ENCODE data around the gene EMP2. TPM values are rescaled to one million over a fixed set of nuclear protein-coding genes. Genes with fewer than 3 reads are reported as not detected.

The EMP2 gene
- polyA plus RNA-seq, 2 of the 4 experiments (the other 2 are of a cell fraction) = 14.2 to 21.4 TPM

DNA sequence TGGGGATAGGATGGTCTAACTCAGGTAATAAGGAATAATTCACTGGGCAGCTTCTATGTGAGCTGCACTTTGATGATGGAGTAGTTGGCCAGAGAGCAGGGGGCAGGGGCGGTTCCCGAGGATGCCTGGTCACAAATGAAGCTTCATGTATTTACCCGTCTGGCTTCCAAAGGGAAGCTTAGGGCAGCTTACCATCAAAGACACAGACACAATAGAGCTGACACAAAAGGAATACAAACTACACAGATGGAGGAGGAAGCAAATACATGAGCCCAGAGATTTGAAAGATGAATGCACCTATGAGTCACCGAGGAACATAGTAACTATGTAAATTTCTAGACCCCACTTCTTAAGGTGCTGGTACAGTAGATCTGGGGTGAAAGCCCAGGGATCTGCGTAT is 8.7 kb upstream of the EMP2 start:
- no peak for DNase-seq (ENCODE audit: low read depth in 1 of 2, low spot score in 1 of 2)

DNA sequence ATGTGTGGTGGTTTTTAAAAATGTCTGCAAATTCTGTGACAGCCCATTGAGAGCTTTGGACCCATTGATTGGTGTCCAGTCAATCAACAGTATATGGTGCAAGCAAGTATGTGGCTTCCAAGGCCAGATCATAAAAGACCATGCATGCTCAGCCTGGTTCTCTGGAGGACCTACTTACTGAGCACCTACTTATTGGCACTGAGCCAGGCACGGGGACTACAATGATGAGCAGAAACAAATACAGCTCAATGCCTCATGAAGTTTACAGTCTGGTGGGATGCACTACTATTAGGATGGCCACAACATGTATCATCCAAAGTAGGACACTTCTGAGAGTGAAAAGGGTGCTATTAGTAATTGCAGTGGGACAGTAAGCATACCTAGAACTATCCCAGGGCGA is 7.2 kb upstream of the EMP2 start:
- no peaks in the 10 kb centered on the region for H3K4me1 ChIP-seq
- no peak for FAIRE-seq
- no peaks in the 10 kb centered on the region for H3K9me3 ChIP-seq
- ChIA-PET POLR2A (no interaction called here), CTCF (interaction anchor here (1.5 kb wide), 1 partner anchor 150 kb away, joined by 4 read pairs; no protein-coding TSS in a partner anchor)
- TF ChIP-seq TFCP2L1 (CRISPR knock-in tag; IDR thresholded peaks at IDR 0.05) = no peak
- TF ChIP-seq HDAC2 (IDR thresholded peaks at IDR 0.05) = no peak
- no peak for TF ChIP-seq RCOR1 (IDR thresholded peaks at IDR 0.05; ENCODE audit: low read depth, low read length)
- TF ChIP-seq PHF8 (IDR thresholded peaks at IDR 0.05; ENCODE audit: borderline replicate concordance, low read depth) = no peak
- TF ChIP-seq POLR2A (IDR thresholded peaks at IDR 0.05; ENCODE audit: low read length) = no peak
- no peak for TF ChIP-seq CHD2 (IDR thresholded peaks at IDR 0.05; ENCODE audit: low read length, partially characterized antibody)
- no peak for TF ChIP-seq BHLHE40 (IDR thresholded peaks at IDR 0.05; ENCODE audit: low read depth, low read length)
- TF ChIP-seq POLR2AphosphoS2 (conservative IDR thresholded peaks at IDR 0.05; ENCODE audit: low read length) = no peak
- TF ChIP-seq, protein P1, sequence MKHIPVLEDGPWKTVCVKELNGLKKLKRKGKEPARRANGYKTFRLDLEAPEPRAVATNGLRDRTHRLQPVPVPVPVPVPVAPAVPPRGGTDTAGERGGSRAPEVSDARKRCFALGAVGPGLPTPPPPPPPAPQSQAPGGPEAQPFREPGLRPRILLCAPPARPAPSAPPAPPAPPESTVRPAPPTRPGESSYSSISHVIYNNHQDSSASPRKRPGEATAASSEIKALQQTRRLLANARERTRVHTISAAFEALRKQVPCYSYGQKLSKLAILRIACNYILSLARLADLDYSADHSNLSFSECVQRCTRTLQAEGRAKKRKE (CRISPR knock-in tag; IDR thresholded peaks at IDR 0.05; ENCODE audit: low read depth) = no peak
- no peak for TF ChIP-seq NR3C1 (IDR thresholded peaks at IDR 0.05)
- no peak for TF ChIP-seq EP300 (IDR thresholded peaks at IDR 0.05)
- no peak for TF ChIP-seq NFE2L2 (conservative IDR thresholded peaks at IDR 0.05; ENCODE audit: low read length)
- TF ChIP-seq, protein P2, sequence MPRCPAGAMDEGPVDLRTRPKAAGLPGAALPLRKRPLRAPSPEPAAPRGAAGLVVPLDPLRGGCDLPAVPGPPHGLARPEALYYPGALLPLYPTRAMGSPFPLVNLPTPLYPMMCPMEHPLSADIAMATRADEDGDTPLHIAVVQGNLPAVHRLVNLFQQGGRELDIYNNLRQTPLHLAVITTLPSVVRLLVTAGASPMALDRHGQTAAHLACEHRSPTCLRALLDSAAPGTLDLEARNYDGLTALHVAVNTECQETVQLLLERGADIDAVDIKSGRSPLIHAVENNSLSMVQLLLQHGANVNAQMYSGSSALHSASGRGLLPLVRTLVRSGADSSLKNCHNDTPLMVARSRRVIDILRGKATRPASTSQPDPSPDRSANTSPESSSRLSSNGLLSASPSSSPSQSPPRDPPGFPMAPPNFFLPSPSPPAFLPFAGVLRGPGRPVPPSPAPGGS (IDR thresholded peaks at IDR 0.05) = no peak
- TF ChIP-seq FOSB (CRISPR knock-in tag; IDR thresholded peaks at IDR 0.05) = no peak
- TF ChIP-seq SREBF2 (IDR thresholded peaks at IDR 0.05) = no peak
- TF ChIP-seq, protein P3, sequence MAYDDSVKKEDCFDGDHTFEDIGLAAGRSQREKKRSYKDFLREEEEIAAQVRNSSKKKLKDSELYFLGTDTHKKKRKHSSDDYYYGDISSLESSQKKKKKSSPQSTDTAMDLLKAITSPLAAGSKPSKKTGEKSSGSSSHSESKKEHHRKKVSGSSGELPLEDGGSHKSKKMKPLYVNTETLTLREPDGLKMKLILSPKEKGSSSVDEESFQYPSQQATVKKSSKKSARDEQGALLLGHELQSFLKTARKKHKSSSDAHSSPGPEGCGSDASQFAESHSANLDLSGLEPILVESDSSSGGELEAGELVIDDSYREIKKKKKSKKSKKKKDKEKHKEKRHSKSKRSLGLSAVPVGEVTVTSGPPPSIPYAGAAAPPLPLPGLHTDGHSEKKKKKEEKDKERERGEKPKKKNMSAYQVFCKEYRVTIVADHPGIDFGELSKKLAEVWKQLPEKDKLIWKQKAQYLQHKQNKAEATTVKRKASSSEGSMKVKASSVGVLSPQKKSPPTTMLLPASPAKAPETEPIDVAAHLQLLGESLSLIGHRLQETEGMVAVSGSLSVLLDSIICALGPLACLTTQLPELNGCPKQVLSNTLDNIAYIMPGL (CRISPR knock-in tag; IDR thresholded peaks at IDR 0.05; ENCODE audit: borderline replicate concordance) = no peak
- TF ChIP-seq, protein P4, sequence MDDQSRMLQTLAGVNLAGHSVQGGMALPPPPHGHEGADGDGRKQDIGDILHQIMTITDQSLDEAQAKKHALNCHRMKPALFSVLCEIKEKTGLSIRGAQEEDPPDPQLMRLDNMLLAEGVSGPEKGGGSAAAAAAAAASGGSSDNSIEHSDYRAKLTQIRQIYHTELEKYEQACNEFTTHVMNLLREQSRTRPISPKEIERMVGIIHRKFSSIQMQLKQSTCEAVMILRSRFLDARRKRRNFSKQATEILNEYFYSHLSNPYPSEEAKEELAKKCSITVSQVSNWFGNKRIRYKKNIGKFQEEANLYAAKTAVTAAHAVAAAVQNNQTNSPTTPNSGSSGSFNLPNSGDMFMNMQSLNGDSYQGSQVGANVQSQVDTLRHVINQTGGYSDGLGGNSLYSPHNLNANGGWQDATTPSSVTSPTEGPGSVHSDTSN (IDR thresholded peaks at IDR 0.05) = no peak
- TF ChIP-seq RARB (CRISPR knock-in tag; IDR thresholded peaks at IDR 0.05) = no peak
- TF ChIP-seq ZNF302 (CRISPR knock-in tag; IDR thresholded peaks at IDR 0.05) = no peak
- ATAC-seq = no peak
- no peak overlapping the region for H3K4me3 ChIP-seq
- no peak overlapping the region for H3K27ac ChIP-seq
- DNase-seq (ENCODE audit: low read depth in 1 of 2, low spot score in 1 of 2) = no peak
- WGBS (ENCODE audit: missing lambda C conversion rate) = 28% methylated on average over 2 of the region's 2 CpGs
- no peak overlapping the region for H3K4me2 ChIP-seq

More for the DNA sequence above, 8.7 kb upstream of the EMP2 start:
- POLR2A ChIA-PET = no interaction called here
- Histone ChIP-seq H3K27ac (no peak overlapping the region), H3K4me3 (no peak overlapping the region), H3K4me1 (no peaks in the 10 kb centered on the region), H3K9me3 (no peaks in the 10 kb centered on the region), H3K4me2 (no peak overlapping the region)
- 28% methylated on average over 5 of the region's 5 CpGs for WGBS (ENCODE audit: missing lambda C conversion rate)
- ATAC-seq (no peak), FAIRE-seq (no peak)
- TF ChIP-seq HOXA7 (CRISPR knock-in tag; IDR thresholded peaks at IDR 0.05) (no peak), ZSCAN20 (CRISPR knock-in tag; IDR thresholded peaks at IDR 0.05) (no peak), BHLHE40 (IDR thresholded peaks at IDR 0.05; ENCODE audit: low read depth, low read length) (no peak)
- CTCF ChIA-PET = no interaction called here

Measured in A549 (cell line).